Mesendoderm (in vitro differentiated cells): ENCODE data around the gene DDX50. TPM values are rescaled to one million over a fixed set of nuclear protein-coding genes. Genes with fewer than 3 reads are reported as not detected.

Experiments used
- DNase-seq: peaks from one replicate; pipeline ENCODE4 v3.0.0; 2013
- H2AK5ac ChIP-seq: 2 replicates; pipeline ENCODE4 v1.6.1; 2013; ENCODE audit warnings: low read length, inconsistent platforms
- H2BK120ac ChIP-seq: 2 replicates; pipeline ENCODE4 v1.6.1; 2013; ENCODE audit warnings: low read depth, mild to moderate bottlenecking, low read length, moderate library complexity, mixed read lengths
- H2BK15ac ChIP-seq: replicated peaks from 2 replicates; pipeline ENCODE4 v1.6.1; 2013; ENCODE audit warnings: low read depth, mild to moderate bottlenecking, moderate library complexity
- H2BK5ac ChIP-seq: 2 replicates; pipeline ENCODE4 v1.6.1; 2013; ENCODE audit warnings: low read length, inconsistent platforms
- H3K18ac ChIP-seq: 2 replicates; pipeline ENCODE4 v1.6.1; 2013; ENCODE audit warnings: mild to moderate bottlenecking, low read length, mixed read lengths
- H3K23ac ChIP-seq: one replicate; pipeline ENCODE4 v1.6.1; 2013; ENCODE audit warnings: low read length
- H3K27ac ChIP-seq: 2 replicates; pipeline ENCODE4 v1.5.1; 2013; ENCODE audit warnings: low read depth, mild to moderate bottlenecking, inconsistent platforms, low read length, moderate library complexity
- H3K27me3 ChIP-seq: 2 replicates; pipeline ENCODE4 v1.6.1; 2013; ENCODE audit warnings: low read length, control low read depth, mild to moderate bottlenecking, inconsistent platforms; ENCODE audit not compliant: insufficient read depth, poor library complexity
- H3K36me3 ChIP-seq: 2 replicates; pipeline ENCODE4 v1.6.1; 2013; ENCODE audit warnings: low read length, inconsistent platforms; ENCODE audit not compliant: control insufficient read depth, insufficient read depth
- H3K4ac ChIP-seq: one replicate; pipeline ENCODE4 v1.6.1; 2013; ENCODE audit warnings: low read depth, mild to moderate bottlenecking, low read length, moderate library complexity
- H3K4me1 ChIP-seq: 2 replicates; pipeline ENCODE4 v1.6.1; 2013; ENCODE audit warnings: low read depth, low read length, inconsistent platforms; ENCODE audit not compliant: control insufficient read depth
- H3K4me2 ChIP-seq: 2 replicates; pipeline ENCODE4 v1.6.1; 2013; ENCODE audit warnings: low read length
- H3K4me3 ChIP-seq: 2 replicates; pipeline ENCODE4 v1.5.1; 2013; ENCODE audit warnings: mild to moderate bottlenecking, low read length
- H3K56ac ChIP-seq: one replicate; pipeline ENCODE4 v1.6.1; 2013; ENCODE audit warnings: low read length
- H3K79me1 ChIP-seq: 2 replicates; pipeline ENCODE4 v1.6.1; 2013; ENCODE audit warnings: low read length, inconsistent platforms
- H3K79me2 ChIP-seq: 2 replicates; pipeline ENCODE4 v1.6.1; 2013; ENCODE audit warnings: mild to moderate bottlenecking, low read length; ENCODE audit not compliant: control insufficient read depth, insufficient read depth
- H3K9ac ChIP-seq: 2 replicates; pipeline ENCODE4 v1.6.1; 2013; ENCODE audit warnings: low read length, inconsistent platforms
- H4K5ac ChIP-seq: one replicate; pipeline ENCODE4 v1.6.1; 2013; ENCODE audit warnings: low read length
- H4K8ac ChIP-seq: one replicate; pipeline ENCODE4 v1.6.1; 2013; ENCODE audit warnings: low read depth, mild to moderate bottlenecking, control low read depth, low read length, moderate library complexity
- WGBS: extraction: QIAGEN DNeasy Blood & Tissue Kit; methylation state at CpG from one replicate; pipeline ENCODE4 v1.1.7; 2013; ENCODE audit warnings: low lambda C conversion rate, missing lambda C conversion rate; ENCODE audit not compliant: insufficient coverage; ENCODE audit errors: extremely low coverage; 5-methylcytosine and 5-hydroxymethylcytosine counted together
- small RNA-seq: library from polyadenylated mRNA; stranded (forward); fragments of <200 nt; extraction: miRNeasy Mini kit (QIAGEN cat#:217004); gene quantifications from one replicate; pipeline ENCODE3, GENCODE V24; 2013; ENCODE audit not compliant: insufficient read depth

DDX50 gene

DNA sequence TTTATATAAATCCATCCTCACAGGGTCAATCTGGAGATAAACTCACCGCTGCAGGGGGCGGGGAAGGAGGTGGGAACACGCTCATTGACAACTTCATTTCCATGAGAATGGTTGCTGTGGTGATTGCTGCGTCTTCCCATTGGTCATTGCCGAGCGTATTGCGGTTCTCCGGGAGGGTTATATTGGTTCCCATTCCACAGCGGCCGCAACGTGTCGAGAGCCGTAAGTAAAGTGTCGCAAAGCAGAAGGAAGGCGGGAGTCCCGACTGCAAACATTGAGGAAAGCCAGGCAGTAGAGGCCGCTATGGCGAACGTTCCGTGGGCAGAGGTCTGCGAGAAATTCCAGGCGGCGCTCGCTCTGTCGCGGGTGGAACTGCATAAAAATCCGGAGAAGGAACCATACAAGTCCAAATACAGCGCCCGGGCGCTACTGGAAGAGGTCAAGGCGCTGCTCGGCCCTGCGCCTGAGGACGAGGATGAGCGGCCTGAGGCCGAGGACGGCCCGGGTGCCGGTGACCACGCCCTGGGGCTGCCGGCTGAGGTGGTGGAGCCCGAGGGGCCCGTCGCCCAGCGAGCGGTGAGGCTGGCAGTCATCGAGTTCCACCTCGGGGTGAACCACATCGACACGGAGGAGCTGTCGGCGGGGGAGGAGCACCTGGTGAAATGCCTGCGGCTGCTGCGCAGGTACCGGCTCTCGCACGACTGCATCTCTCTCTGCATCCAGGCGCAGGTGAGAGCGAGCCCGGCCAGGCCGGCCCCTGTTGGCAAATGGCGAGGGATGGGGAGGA, 87.6 kb downstream of the DDX50 start, which contains the start of gene KIFBP:
Gene KIFBP, plus strand, starts transcription at position 274 of the 787 bp plus-strand sequence. Its CDS starts 30 bp downstream, at position 304.
- H3K36me3 ChIP-seq: peaks cover 2% of the 10 kb centered on the region

DNA sequence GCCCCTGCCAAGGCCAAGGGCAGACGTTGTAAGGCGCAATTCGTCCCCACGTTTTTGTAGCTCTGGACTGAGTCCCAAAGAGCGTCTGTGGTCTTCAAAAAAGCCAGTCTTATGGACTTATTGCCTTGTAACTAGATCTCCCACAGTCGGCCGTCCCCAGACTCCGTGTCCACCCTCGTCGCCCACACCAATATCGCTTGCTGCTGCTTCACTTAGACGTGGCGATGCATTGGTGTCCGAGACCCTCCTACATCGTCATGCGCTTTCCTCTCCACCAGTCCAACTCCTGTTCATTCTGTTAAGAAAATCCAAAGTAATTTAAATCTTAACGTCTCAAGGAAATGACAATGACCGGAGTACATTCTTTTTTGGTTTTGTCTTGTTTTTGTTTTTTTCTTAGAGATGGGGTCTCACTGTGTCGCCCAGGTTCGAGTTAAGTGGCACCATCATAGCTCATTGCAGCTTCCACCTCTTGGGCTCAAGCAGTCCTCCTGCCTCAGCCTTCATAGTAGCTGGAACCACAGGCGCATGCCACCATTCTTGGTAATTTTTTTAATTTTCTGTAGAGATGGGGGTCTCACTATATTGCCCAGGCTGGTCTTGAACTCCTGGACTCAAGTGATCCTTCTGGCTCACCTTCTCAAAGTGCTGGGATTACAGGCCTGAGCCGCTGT, 88.3 kb downstream of the DDX50 start:
- H3K27ac ChIP-seq: peak overlapping the region; percentile 65

More for the DNA sequence above, 87.6 kb downstream of the DDX50 start, which contains the start of gene KIFBP:
- H3K4ac ChIP-seq: peak within 1 kb of the TSS; percentile 58
- no peaks in the 10 kb centered on the region for H3K27me3 ChIP-seq
- peak within 1 kb of the TSS; percentile 95 for H3K4me3 ChIP-seq
- no peak within 1 kb of the TSS for H2AK5ac ChIP-seq
- no peaks in the 10 kb centered on the region for H3K4me1 ChIP-seq
- H2BK5ac ChIP-seq: peak within 1 kb of the TSS; percentile 25
- peak within 1 kb of the TSS; percentile 65 for H3K27ac ChIP-seq
- H2BK120ac ChIP-seq: no peak within 1 kb of the TSS
- H3K79me1 ChIP-seq: peaks cover 12% of the 10 kb centered on the region
- H3K9ac ChIP-seq: peak within 1 kb of the TSS; percentile 96
- no peak within 1 kb of the TSS for H4K5ac ChIP-seq
- peaks cover 40% of the 10 kb centered on the region for H3K79me2 ChIP-seq
- no peak within 1 kb of the TSS for H4K8ac ChIP-seq
- H3K56ac ChIP-seq: peak within 1 kb of the TSS; percentile 98
- peak; percentile 99 for DNase-seq
- peak within 1 kb of the TSS; percentile 31 for H3K23ac ChIP-seq
- peak within 1 kb of the TSS; percentile 35 for H3K18ac ChIP-seq
- no CpG with 5 or more reads among the region's 62 CpGs for WGBS
- no peak within 1 kb of the TSS for H2BK15ac ChIP-seq
- peak within 1 kb of the TSS; percentile 64 for H3K4me2 ChIP-seq

DNA sequence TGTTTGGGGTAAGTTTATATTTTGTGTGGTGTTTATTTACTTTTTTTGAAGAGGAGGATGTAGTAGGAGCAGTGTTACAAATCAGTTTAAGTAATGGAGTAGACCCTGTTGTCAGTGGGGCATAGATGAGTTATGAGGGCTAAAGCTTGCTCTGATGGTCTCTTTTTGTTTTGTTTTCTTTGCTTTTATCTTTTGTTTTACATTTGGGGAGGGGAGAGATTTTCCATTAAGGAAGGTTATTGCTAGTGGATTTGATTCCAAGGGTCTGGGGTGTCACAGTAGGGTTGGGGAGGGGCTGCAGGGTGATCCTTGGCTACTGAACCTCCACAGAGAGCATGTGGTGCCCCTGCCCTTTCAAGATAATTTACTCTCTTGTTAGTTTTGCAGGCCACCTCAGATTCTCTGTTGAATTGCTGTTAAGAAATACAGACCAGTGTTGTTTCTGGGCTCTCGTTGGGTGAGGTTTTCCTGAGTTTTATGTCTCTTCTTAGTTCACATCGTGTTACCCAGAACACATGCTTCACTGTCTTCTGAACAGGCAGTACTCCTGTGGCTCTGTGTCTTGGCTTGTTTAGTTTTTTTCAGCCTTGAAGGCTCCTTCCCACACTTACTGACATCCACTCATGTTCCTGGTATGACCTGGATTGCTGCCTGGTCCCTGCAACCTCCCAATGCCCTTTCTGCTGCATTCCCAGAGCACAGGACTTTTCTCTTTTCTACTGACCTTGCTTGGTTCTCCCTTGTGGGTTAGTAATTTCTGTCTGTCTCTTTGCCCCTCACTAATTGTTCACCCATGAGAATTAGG, 91.7 kb downstream of the DDX50 start:
- no peaks in the 10 kb centered on the region for H3K27me3 ChIP-seq
- H2BK120ac ChIP-seq: no peak overlapping the region
- H2BK15ac ChIP-seq: no peak overlapping the region
- H4K8ac ChIP-seq: no peak overlapping the region
- no CpG with 5 or more reads among the region's 2 CpGs for WGBS
- no peak overlapping the region for H3K4ac ChIP-seq
- H3K4me3 ChIP-seq: no peak overlapping the region
- no peak for DNase-seq
- peak overlapping the region; percentile 3 for H3K23ac ChIP-seq
- no peak overlapping the region for H3K27ac ChIP-seq
- H3K9ac ChIP-seq: no peak overlapping the region
- H3K4me1 ChIP-seq: no peaks in the 10 kb centered on the region
- H3K18ac ChIP-seq: no peak overlapping the region
- H3K36me3 ChIP-seq: no peaks in the 10 kb centered on the region
- no peak overlapping the region for H3K4me2 ChIP-seq
- H3K79me2 ChIP-seq: peaks cover 53% of the 10 kb centered on the region
- no peak overlapping the region for H2AK5ac ChIP-seq
- no peak overlapping the region for H4K5ac ChIP-seq
- no peak overlapping the region for H2BK5ac ChIP-seq
- peaks cover 12% of the 10 kb centered on the region for H3K79me1 ChIP-seq
- H3K56ac ChIP-seq: peak overlapping the region; percentile 22

More for the DNA sequence above, 88.3 kb downstream of the DDX50 start:
- peaks cover 12% of the 10 kb centered on the region for H3K79me1 ChIP-seq
- no peaks in the 10 kb centered on the region for H3K36me3 ChIP-seq
- H3K23ac ChIP-seq: no peak overlapping the region
- no peak overlapping the region for H3K4ac ChIP-seq
- peaks cover 42% of the 10 kb centered on the region for H3K79me2 ChIP-seq
- peak overlapping the region; percentile 98 for H3K56ac ChIP-seq
- H2BK120ac ChIP-seq: no peak overlapping the region
- no peak overlapping the region for H4K5ac ChIP-seq
- H3K4me2 ChIP-seq: peak overlapping the region; percentile 64
- no peaks in the 10 kb centered on the region for H3K4me1 ChIP-seq
- H3K18ac ChIP-seq: peak overlapping the region; percentile 35
- no peak for DNase-seq
- peak overlapping the region; percentile 95 for H3K4me3 ChIP-seq
- WGBS: no CpG with 5 or more reads among the region's 22 CpGs
- H3K27me3 ChIP-seq: no peaks in the 10 kb centered on the region
- peak overlapping the region; percentile 96 for H3K9ac ChIP-seq
- no peak overlapping the region for H2AK5ac ChIP-seq
- H2BK5ac ChIP-seq: no peak overlapping the region
- H2BK15ac ChIP-seq: no peak overlapping the region
- H4K8ac ChIP-seq: no peak overlapping the region

Small RNA genes within 50 kb of the gene (small RNA-seq; reads per million reads assigned to genes)
- not detected for gene RNU6-571P
